ENCODE measurements around the gene FBRSL1.
"Not testable (repeated sequence)": the region's sequence is repeated elsewhere in the genome, so short reads cannot be mapped to it uniquely, and the experiment has no call there.

FBRSL1 gene

GRCh38 chr12:132489602-132490266, at the start of gene FBRSL1:
Gene FBRSL1 (plus strand): TSS chr12:132490151.
- peak; percentile 67 for ATAC-seq
- TF ChIP-seq ZNF70 (CRISPR knock-in tag; IDR thresholded peaks at IDR 0.05) (no peak), ZC3H10 (CRISPR knock-in tag; IDR thresholded peaks at IDR 0.05) (no peak), ZNF565 (CRISPR knock-in tag; conservative IDR thresholded peaks at IDR 0.05; ENCODE audit: low read depth) (no peak), TOX (CRISPR knock-in tag; IDR thresholded peaks at IDR 0.05; ENCODE audit: borderline replicate concordance) (no peak), ESRRG (CRISPR knock-in tag; IDR thresholded peaks at IDR 0.05) (no peak), ISL1 (CRISPR knock-in tag; IDR thresholded peaks at IDR 0.05) (no peak), OSR1 (CRISPR knock-in tag; IDR thresholded peaks at IDR 0.05) (no peak), ZNF8 (CRISPR knock-in tag; IDR thresholded peaks at IDR 0.05) (no peak), ARNTL (CRISPR knock-in tag; IDR thresholded peaks at IDR 0.05; ENCODE audit: borderline replicate concordance, low read depth) (no peak), RARB (CRISPR knock-in tag; IDR thresholded peaks at IDR 0.05) (no peak), CREB5 (CRISPR knock-in tag; IDR thresholded peaks at IDR 0.05; ENCODE audit: low read depth) (no peak), CSDC2 (CRISPR knock-in tag; IDR thresholded peaks at IDR 0.05) (no peak), CSRNP3 (CRISPR knock-in tag; IDR thresholded peaks at IDR 0.05) (no peak), PPARA (CRISPR knock-in tag; IDR thresholded peaks at IDR 0.05; ENCODE audit: borderline replicate concordance) (no peak), TSHZ2 (CRISPR knock-in tag; IDR thresholded peaks at IDR 0.05) (no peak), SNAI2 (CRISPR knock-in tag; IDR thresholded peaks at IDR 0.05) (no peak)

GRCh38 chr12:132440420-132440819, 49.5 kb upstream of the FBRSL1 start:
- not testable (repeated sequence) for ATAC-seq

GRCh38 chr12:132441871-132442863, 47.8 kb upstream of the FBRSL1 start:
- no peak for TF ChIP-seq SNAI2 (CRISPR knock-in tag; IDR thresholded peaks at IDR 0.05)
- no peak for TF ChIP-seq ZFP30 (CRISPR knock-in tag; IDR thresholded peaks at IDR 0.05)
- TF ChIP-seq ZNF70 (CRISPR knock-in tag; IDR thresholded peaks at IDR 0.05) = no peak
- no peak for TF ChIP-seq CSRNP3 (CRISPR knock-in tag; IDR thresholded peaks at IDR 0.05)
- TF ChIP-seq ZNF565 (CRISPR knock-in tag; conservative IDR thresholded peaks at IDR 0.05; ENCODE audit: low read depth) = no peak
- TF ChIP-seq ZNF8 (CRISPR knock-in tag; IDR thresholded peaks at IDR 0.05) = no peak
- no peak for TF ChIP-seq RARB (CRISPR knock-in tag; IDR thresholded peaks at IDR 0.05)
- TF ChIP-seq BACH2 (CRISPR knock-in tag; IDR thresholded peaks at IDR 0.05; ENCODE audit: borderline replicate concordance) = no peak
- no peak for TF ChIP-seq CREB5 (CRISPR knock-in tag; IDR thresholded peaks at IDR 0.05; ENCODE audit: low read depth)
- TF ChIP-seq ISL1 (CRISPR knock-in tag; IDR thresholded peaks at IDR 0.05) = no peak
- no peak for TF ChIP-seq ARNTL (CRISPR knock-in tag; IDR thresholded peaks at IDR 0.05; ENCODE audit: borderline replicate concordance, low read depth)
- no peak for ATAC-seq
